GOT3 (cell line): ENCODE results near the gene CARHSP1.
"Not testable (repeated sequence)": the region's sequence is repeated elsewhere in the genome, so short reads cannot be mapped to it uniquely, and the experiment has no call there.

Source experiments
- DNase-seq: peaks from one replicate; lab custom pipeline; 2025; ENCODE audit warnings: mixed read lengths; lab: John Stamatoyannopoulos, UW

CARHSP1 gene

GRCh38 chr16:8872071-8872470 is 3.3 kb upstream of the CARHSP1 start:
- no peak for DNase-seq

- not testable (repeated sequence) for DNase-seq
Measured at GRCh38 chr16:8869988-8870241, 1.1 kb upstream of the CARHSP1 start.

- DNase-seq: no peak
Measured at GRCh38 chr16:8869212-8869987, 594 bp upstream of the CARHSP1 start.

GRCh38 chr16:8867932-8868415 is 832 bp downstream of the CARHSP1 start:
- no peak for DNase-seq

- no peak for DNase-seq
Measured at GRCh38 chr16:8867216-8867931, 1.4 kb downstream of the CARHSP1 start.

GRCh38 chr16:8866884-8867215 is 2.0 kb downstream of the CARHSP1 start:
- no peak for DNase-seq

GRCh38 chr16:8866118-8866883 is 2.5 kb downstream of the CARHSP1 start:
- DNase-seq: no peak

GRCh38 chr16:8865145-8865882 is 3.5 kb downstream of the CARHSP1 start:
- DNase-seq: no peak

- DNase-seq: no peak
Measured at GRCh38 chr16:8864480-8865110, 4.2 kb downstream of the CARHSP1 start.

- DNase-seq: no peak
Measured at GRCh38 chr16:8863594-8864424, 5.0 kb downstream of the CARHSP1 start.

GRCh38 chr16:8862309-8863130 is 6.3 kb downstream of the CARHSP1 start:
- no peak for DNase-seq

GRCh38 chr16:8861563-8862308 is 7.1 kb downstream of the CARHSP1 start:
- no peak for DNase-seq

GRCh38 chr16:8859913-8860881 is 8.6 kb downstream of the CARHSP1 start:
- no peak for DNase-seq

- DNase-seq: no peak
Measured at GRCh38 chr16:8858994-8859912, 9.6 kb downstream of the CARHSP1 start.

GRCh38 chr16:8855972-8856371 is 12.8 kb downstream of the CARHSP1 start:
- DNase-seq: no peak

- DNase-seq: no peak
Measured at GRCh38 chr16:8855051-8855786, 13.6 kb downstream of the CARHSP1 start.
